Spleen (tissue), 11 donors: ENCODE measurements around the gene FOXK1. TPM values are rescaled to one million over a fixed set of nuclear protein-coding genes. Genes with fewer than 3 reads are reported as not detected.

Source experiments
- DNase-seq: peaks from one replicate; pipeline ENCODE4 v3.0.0-alpha.2; 2020
- H3K27ac ChIP-seq, 8 donors: fragments of 200-600 bp; sonication (generic) in 7 of 8; 1 replicate in 4 of 8; 2 replicates in 4 of 8; pipeline versions ENCODE4 v1.5.0 to v1.8.0; 2016 to 2021; ENCODE audit warnings: inconsistent platforms in 4 of 8, mild to moderate bottlenecking in 4 of 8, moderate library complexity in 1 of 8
- H3K27me3 ChIP-seq, 7 donors: fragments of 200-600 bp; sonication (generic) in 6 of 7; replicated peaks in 1 of 7; 1 replicate in 4 of 7; 2 replicates in 3 of 7; pipeline versions ENCODE4 v1.5.0 to v1.8.0; 2016 to 2021; ENCODE audit warnings: inconsistent platforms in 3 of 7, mild to moderate bottlenecking in 1 of 7
- H3K36me3 ChIP-seq, 6 donors: fragments of 200-600 bp; sonication (generic) in 5 of 6; 1 replicate in 4 of 6; 2 replicates in 2 of 6; pipeline versions ENCODE4 v1.5.0 to v1.8.0; 2016 to 2021; ENCODE audit warnings: inconsistent platforms in 2 of 6
- H3K4me1 ChIP-seq, 6 donors: fragments of 200-600 bp; sonication (generic) in 5 of 6; 1 replicate in 3 of 6; 2 replicates in 3 of 6; pipeline versions ENCODE4 v1.5.0 to v1.8.0; 2016 to 2021; ENCODE audit warnings: inconsistent platforms in 3 of 6
- H3K4me3 ChIP-seq, 8 donors: fragments of 200-600 bp; sonication (generic) in 7 of 8; 1 replicate in 4 of 8; 2 replicates in 4 of 8; pipeline versions ENCODE4 v1.5.0 to v1.8.0; 2016 to 2021; ENCODE audit warnings: inconsistent platforms in 4 of 8, mild to moderate bottlenecking in 4 of 8, moderate library complexity in 2 of 8
- H3K9me3 ChIP-seq, 8 donors: fragments of 200-600 bp; sonication (generic) in 7 of 8; 1 replicate in 4 of 8; 2 replicates in 4 of 8; pipeline versions ENCODE4 v1.5.0 to v1.8.0; 2016 to 2021; ENCODE audit warnings: inconsistent platforms in 4 of 8
- POLR2A ChIP-seq, 3 donors: fragments of 450-650 bp; IDR thresholded peaks; one replicate each; pipeline ENCODE4 v1.5.1; 2017; ENCODE audit warnings: antibody characterized with exemption in 3 of 3, mild to moderate bottlenecking in 1 of 3
- POLR2AphosphoS5 ChIP-seq, 3 donors: sonication (generic); formaldehyde crosslinking; IDR thresholded peaks; one replicate each; pipeline ENCODE4 v1.5.1; 2017; ENCODE audit warnings: antibody characterized with exemption in 3 of 3
- WGBS, 5 donors: extraction: QIAGEN DNeasy Blood & Tissue Kit in 3 of 5; methylation state at CpG; one replicate each; pipeline versions ENCODE4 v1.1.5 to v1.1.7; 2013 to 2018; 5-methylcytosine and 5-hydroxymethylcytosine counted together
- intact Hi-C: fragments of 100-400 bp; cut with DNase I; formaldehyde crosslinking; loops from one replicate; pipeline ENCODE4 v1.15.0; 2023; ENCODE audit warnings: low total_unique reads
- polyA plus RNA-seq, 3 donors: library from polyadenylated mRNA; stranded (reverse); fragments of 200-250 nt; gene quantifications; one replicate each; pipeline ENCODE4 v1.2.1, GENCODE V29; 2013
- total RNA-seq, 7 donors: library from RNA; depleted of rRNA in 3 of 7; stranded (reverse); fragments of >200 nt in 3 of 7; fragmentation: NEBNext Ultra II Directional in 4 of 7; extraction: Animal tissue kit (Norgen Biotek cat#: 25700) in 4 of 7; gene quantifications; one replicate each; pipeline versions ENCODE4 v1.1.0 to v1.2.1, GENCODE V29; 2016 to 2021
- TF ChIP-seq, protein P1 (sequence below), 11 experiments: fragments of 200-600 bp in 7 of 11; fragments of 450-650 bp in 4 of 11; sonication (generic) in 4 of 11; IDR thresholded peaks in 8 of 11; conservative IDR thresholded peaks in 3 of 11; 1 replicate in 7 of 11; 2 replicates in 4 of 11; pipeline versions ENCODE4 v1.4.0 to v1.8.0; 2016 to 2021; ENCODE audit warnings: antibody characterized with exemption in 11 of 11, inconsistent platforms in 4 of 11, mild to moderate bottlenecking in 1 of 11
- donor health status: healthy with polysubstance abuse.
- donor health status: DM: no; HTN: no; CAD: no; lungs with moderate emphysema.
- donor health status: DM: no; HTN: no; CAD: no.
- donor health status: Bipolar disorder and iron deficiency.
- donor health status: healthy.
- donor health status: DM: no; HTN: no; CAD: no.
- donor health status: DM: yes; HTN: yes; CAD: no.

FOXK1 gene
- total and polyA plus RNA-seq, 10 donors: 2.6 to 46.0 (median 34.8) TPM

DNA sequence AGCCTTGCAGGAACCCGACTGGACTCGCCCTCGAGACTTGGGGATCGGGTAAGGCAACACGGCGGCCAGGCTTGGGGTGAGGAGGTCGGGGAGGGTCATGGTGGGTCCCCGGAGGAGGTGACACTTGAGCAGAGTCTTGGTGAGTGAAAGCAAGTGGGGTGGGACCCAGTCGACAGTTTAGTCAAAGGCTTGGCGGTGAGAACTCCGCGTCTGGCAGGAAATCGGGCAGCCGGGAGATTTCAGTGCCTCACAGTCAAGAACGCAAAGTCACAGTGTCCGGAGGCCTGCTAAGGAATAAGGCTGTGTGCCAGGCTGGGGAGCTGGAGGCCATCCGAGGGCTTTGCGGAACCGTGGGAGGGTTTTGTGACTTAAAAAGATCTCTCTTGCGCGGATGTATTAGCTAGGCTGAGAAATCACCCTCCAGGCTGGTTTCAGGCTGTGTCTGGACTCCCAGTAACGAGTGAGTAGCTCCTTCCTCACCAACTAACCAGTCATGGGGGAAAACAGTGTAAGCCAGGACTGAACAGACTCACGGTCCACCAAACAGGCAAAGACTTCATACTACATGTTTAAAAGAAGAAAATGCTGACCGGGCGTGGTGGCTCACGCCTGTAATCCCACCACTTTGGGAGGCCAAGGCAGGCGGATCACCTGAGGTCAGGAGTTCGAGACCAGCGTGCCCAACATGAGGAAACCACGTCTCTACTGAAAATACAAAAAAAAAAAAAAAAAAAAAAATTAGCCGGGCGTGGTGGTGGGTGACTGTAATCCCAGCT is 93.9 kb downstream of the FOXK1 start:
- DNase-seq: no peak
- no peaks in the 10 kb centered on the region for H3K9me3 ChIP-seq
- H3K36me3 ChIP-seq: peaks cover 0 to 46% (median 12%) of the 10 kb centered on the region in 6 donors
- TF ChIP-seq POLR2AphosphoS5 (IDR thresholded peaks at IDR 0.05) (no peak), POLR2A (IDR thresholded peaks at IDR 0.05) (no peak)
- TF ChIP-seq, protein P1, sequence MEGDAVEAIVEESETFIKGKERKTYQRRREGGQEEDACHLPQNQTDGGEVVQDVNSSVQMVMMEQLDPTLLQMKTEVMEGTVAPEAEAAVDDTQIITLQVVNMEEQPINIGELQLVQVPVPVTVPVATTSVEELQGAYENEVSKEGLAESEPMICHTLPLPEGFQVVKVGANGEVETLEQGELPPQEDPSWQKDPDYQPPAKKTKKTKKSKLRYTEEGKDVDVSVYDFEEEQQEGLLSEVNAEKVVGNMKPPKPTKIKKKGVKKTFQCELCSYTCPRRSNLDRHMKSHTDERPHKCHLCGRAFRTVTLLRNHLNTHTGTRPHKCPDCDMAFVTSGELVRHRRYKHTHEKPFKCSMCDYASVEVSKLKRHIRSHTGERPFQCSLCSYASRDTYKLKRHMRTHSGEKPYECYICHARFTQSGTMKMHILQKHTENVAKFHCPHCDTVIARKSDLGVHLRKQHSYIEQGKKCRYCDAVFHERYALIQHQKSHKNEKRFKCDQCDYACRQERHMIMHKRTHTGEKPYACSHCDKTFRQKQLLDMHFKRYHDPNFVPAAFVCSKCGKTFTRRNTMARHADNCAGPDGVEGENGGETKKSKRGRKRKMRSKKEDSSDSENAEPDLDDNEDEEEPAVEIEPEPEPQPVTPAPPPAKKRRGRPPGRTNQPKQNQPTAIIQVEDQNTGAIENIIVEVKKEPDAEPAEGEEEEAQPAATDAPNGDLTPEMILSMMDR (IDR thresholded peaks at IDR 0.05 in 8 of 11, conservative IDR thresholded peaks at IDR 0.05 in 3 of 11): no peak
- WGBS, 5 donors: 19 to 24% (median 21%) methylated on average over 30 to 32 of the region's 32 CpGs
- peaks cover 20 to 60% (median 42%) of the 10 kb centered on the region in 6 donors for H3K4me1 ChIP-seq
- H3K27ac ChIP-seq: peak overlapping the region; percentile 93 to 98 (median 98)
- H3K27me3 ChIP-seq: no peaks in the 10 kb centered on the region
- H3K4me3 ChIP-seq: peak overlapping the region; percentile 83 to 97 (median 91)
- intact Hi-C loops: no loop called here

DNA sequence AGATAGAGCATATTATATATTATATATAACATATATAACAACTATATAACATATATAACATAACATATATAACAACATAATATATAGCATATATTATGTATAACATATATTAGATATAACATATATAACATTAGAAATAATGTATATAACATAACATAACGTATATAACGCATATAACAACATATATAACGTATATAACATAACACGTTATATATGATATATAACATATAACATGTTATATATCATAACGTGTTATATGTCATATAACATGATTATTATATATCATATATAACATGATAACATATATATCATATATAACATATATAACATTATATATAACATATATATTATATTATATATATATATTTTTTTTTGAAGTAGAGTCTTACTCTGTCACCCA is 97.0 kb downstream of the FOXK1 start:
- Histone ChIP-seq H3K36me3 (peaks cover 7 to 66% (median 42%) of the 10 kb centered on the region in 6 donors), H3K27ac (no peak overlapping the region), H3K4me1 (peaks cover 20 to 55% (median 38%) of the 10 kb centered on the region in 6 donors), H3K9me3 (no peaks in the 10 kb centered on the region), H3K27me3 (no peaks in the 10 kb centered on the region), H3K4me3 (no peak overlapping the region)
- no peak for DNase-seq
- TF ChIP-seq POLR2A (IDR thresholded peaks at IDR 0.05) (no peak), POLR2AphosphoS5 (IDR thresholded peaks at IDR 0.05) (no peak)
- TF ChIP-seq, protein P1 (IDR thresholded peaks at IDR 0.05 in 8 of 11, conservative IDR thresholded peaks at IDR 0.05 in 3 of 11): no peak
- WGBS, 5 donors: 89 to 96% (median 95%) methylated on average over 5 of the region's 5 CpGs
- intact Hi-C loops: no loop called here

DNA sequence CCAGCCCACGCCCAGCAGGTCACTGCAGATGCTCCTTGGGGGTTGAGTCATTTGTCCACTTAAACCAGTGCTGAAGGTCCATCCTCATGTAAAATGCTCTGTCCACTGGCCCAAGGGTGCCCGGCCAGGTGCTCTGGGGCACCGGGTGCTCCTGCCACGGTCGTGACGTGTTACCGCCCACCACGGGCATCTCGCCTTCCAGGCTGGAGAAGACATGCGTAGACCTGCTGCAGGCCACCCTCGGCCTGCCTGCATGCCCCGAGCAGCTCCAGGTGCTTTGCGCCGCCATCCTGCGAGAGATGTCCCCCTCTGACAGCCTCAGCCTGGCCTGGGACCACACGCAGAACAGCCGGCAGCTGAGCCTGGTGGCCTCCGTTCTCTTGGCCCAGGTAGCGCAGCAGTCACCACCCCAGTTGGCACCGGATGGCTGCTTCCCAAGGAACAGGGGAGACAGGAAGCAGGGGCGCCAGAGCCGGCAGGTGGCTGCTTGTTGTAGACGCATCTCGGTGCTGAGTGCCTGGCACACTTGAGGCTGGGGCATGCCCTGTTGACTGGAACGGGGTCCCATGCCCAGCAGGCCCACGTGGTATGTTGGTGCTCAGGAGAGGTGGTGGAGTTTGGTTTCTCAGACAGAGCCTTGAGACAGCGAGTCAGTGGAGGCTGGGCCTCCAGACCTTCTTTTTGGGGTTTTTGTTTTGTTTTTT is 99.4 kb downstream of the FOXK1 start:
- peak; percentile 76 for DNase-seq
- intact Hi-C loops: no loop called here
- H3K27me3 ChIP-seq: no peaks in the 10 kb centered on the region

More for the DNA sequence above, 99.4 kb downstream of the FOXK1 start:
- TF ChIP-seq, protein P1 (IDR thresholded peaks at IDR 0.05 in 8 of 11, conservative IDR thresholded peaks at IDR 0.05 in 3 of 11): no peak
- TF ChIP-seq POLR2AphosphoS5 (IDR thresholded peaks at IDR 0.05) (peak in 1 of 3 donors; percentile 47), POLR2A (IDR thresholded peaks at IDR 0.05) (no peak)
- H3K4me3 ChIP-seq: no peak overlapping the region
- H3K27ac ChIP-seq: no peak overlapping the region
- H3K4me1 ChIP-seq: peaks cover 13 to 38% (median 23%) of the 10 kb centered on the region in 6 donors
- no peaks in the 10 kb centered on the region for H3K9me3 ChIP-seq
- peaks cover 7 to 90% (median 66%) of the 10 kb centered on the region in 6 donors for H3K36me3 ChIP-seq
- 84 to 97% (median 95%) methylated on average over 7 to 27 of the region's 27 CpGs for WGBS, 5 donors
